ENCODE measurements around the gene KCNN2. TPM values are rescaled to one million over a fixed set of nuclear protein-coding genes. Genes with fewer than 3 reads are reported as not detected.

Gene KCNN2
- total and polyA plus RNA-seq, 2 of the 8 experiments (the other 6 are each of a cell fraction or from before 2014, with no cell fraction given) = 13.1 to 18.6 TPM

GRCh38 chr5:114412510-114413171 lies 50.8 kb downstream of the KCNN2 start (continued):
- TF ChIP-seq RBBP5 (IDR thresholded peaks at IDR 0.05; ENCODE audit: borderline replicate concordance, low read depth, low read length) (no peak), CBX5 (IDR thresholded peaks at IDR 0.05; ENCODE audit: low read depth, low read length) (no peak), RNF2 (IDR thresholded peaks at IDR 0.05; ENCODE audit: borderline replicate concordance, low read depth, low read length, missing control alignments, poor library complexity, severe bottlenecking) (no peak), BACH1 (IDR thresholded peaks at IDR 0.05; ENCODE audit: low read length) (no peak), TAF7 (optimal IDR thresholded peaks at IDR 0.05; ENCODE audit: borderline replicate concordance, low read depth, low read length) (no peak), KDM5A (IDR thresholded peaks at IDR 0.05; ENCODE audit: low read length) (no peak)
